Neural progenitor cell (in vitro differentiated cells): ENCODE data around the gene SMC5.

Source experiments
- EZH2 ChIP-seq: fragments of 200-600 bp; sonication (generic); IDR thresholded peaks from 2 replicates; pipeline ENCODE4 v1.6.1; 2017; ENCODE audit warnings: antibody characterized with exemption, mild to moderate bottlenecking, moderate library complexity
- TF ChIP-seq, protein P1 (sequence below): fragments of 200-600 bp; sonication (generic); IDR thresholded peaks from 2 replicates; pipeline ENCODE4 v1.5.1; 2017; ENCODE audit warnings: antibody characterized with exemption, mild to moderate bottlenecking

DNA sequence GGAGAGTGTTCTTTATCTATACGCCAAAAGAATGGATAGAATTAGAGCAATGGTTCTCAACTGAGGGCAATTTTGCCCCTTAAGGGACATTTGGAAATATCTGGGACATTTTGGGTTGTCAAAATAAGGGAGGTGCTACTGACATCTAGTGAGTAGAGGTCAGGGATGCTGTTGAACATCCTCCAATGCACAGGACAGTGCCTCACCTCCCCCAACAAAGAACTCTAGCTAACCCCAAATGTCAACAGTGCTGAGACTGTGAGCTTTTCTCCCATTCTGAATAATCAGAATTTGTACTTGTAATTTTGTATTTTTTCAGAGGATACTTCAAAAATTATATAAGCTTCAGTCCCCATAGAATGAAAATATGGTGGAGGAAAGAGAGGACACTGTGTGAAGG, 8.6 kb upstream of the SMC5 start:
- TF ChIP-seq, protein P1, sequence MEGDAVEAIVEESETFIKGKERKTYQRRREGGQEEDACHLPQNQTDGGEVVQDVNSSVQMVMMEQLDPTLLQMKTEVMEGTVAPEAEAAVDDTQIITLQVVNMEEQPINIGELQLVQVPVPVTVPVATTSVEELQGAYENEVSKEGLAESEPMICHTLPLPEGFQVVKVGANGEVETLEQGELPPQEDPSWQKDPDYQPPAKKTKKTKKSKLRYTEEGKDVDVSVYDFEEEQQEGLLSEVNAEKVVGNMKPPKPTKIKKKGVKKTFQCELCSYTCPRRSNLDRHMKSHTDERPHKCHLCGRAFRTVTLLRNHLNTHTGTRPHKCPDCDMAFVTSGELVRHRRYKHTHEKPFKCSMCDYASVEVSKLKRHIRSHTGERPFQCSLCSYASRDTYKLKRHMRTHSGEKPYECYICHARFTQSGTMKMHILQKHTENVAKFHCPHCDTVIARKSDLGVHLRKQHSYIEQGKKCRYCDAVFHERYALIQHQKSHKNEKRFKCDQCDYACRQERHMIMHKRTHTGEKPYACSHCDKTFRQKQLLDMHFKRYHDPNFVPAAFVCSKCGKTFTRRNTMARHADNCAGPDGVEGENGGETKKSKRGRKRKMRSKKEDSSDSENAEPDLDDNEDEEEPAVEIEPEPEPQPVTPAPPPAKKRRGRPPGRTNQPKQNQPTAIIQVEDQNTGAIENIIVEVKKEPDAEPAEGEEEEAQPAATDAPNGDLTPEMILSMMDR = no peak
- no peak for TF ChIP-seq EZH2
